MM.1S (cell line): ENCODE data around the gene ATF7.

ENCODE experiments used
- EZH2 ChIP-seq: fragments of 300-600 bp; sonication (generic); optimal IDR thresholded peaks from 2 replicates; pipeline ENCODE3; 2017; ENCODE audit warnings: low read depth, mild to moderate bottlenecking, antibody characterized with exemption, low read length, mixed read lengths
- EZH2phosphoT487 ChIP-seq: fragments of 300-600 bp; sonication (generic); IDR thresholded peaks from 2 replicates; pipeline ENCODE4 v1.6.1; 2018; ENCODE audit warnings: antibody characterized with exemption, low read length
- TF ChIP-seq, protein P1 (sequence below): fragments of 300-600 bp; sonication (generic); IDR thresholded peaks from 2 replicates; pipeline ENCODE4 v1.5.1; 2016; ENCODE audit warnings: antibody characterized with exemption, low read length, mixed read lengths

DNA sequence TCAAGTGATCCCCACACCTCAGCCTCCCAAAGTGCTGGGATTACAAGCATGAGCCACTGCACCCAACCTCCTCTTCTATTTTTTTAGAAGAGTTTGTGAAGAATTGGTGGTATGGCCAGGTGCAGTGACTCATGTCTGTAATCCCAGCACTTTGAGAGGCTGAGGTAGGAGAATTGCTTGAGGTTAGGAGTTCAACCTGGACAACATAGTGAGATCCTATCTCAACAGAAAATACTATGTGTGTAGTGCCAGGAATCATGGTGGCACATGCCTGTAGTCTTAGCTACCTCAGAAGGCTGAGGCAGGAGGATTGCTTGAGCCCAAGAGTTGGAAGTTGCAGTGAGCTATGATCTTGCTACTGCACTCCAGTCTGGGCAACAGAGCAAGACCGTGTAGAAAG, 5.5 kb upstream of the ATF7 start:
- no peak for TF ChIP-seq EZH2
- TF ChIP-seq, protein P1, sequence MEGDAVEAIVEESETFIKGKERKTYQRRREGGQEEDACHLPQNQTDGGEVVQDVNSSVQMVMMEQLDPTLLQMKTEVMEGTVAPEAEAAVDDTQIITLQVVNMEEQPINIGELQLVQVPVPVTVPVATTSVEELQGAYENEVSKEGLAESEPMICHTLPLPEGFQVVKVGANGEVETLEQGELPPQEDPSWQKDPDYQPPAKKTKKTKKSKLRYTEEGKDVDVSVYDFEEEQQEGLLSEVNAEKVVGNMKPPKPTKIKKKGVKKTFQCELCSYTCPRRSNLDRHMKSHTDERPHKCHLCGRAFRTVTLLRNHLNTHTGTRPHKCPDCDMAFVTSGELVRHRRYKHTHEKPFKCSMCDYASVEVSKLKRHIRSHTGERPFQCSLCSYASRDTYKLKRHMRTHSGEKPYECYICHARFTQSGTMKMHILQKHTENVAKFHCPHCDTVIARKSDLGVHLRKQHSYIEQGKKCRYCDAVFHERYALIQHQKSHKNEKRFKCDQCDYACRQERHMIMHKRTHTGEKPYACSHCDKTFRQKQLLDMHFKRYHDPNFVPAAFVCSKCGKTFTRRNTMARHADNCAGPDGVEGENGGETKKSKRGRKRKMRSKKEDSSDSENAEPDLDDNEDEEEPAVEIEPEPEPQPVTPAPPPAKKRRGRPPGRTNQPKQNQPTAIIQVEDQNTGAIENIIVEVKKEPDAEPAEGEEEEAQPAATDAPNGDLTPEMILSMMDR = no peak
- TF ChIP-seq EZH2phosphoT487 = no peak
